Embryonic facial prominence (tissue), 1 donor: ENCODE data around the gene TEX19.

Experiments used
- DNase-seq: peaks from one replicate; pipeline ENCODE4 v3.0.0-alpha.2; 2016; ENCODE audit errors: extremely low spot score

The TEX19 gene, protein sequence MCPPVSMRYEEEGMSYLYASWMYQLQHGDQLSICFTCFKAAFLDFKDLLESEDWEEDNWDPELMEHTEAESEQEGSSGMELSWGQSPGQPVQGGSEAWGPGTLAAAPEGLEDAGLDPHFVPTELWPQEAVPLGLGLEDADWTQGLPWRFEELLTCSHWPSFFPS

GRCh38 chr17:82358465-82359350 lies at the start of gene TEX19:
Gene TEX19 (plus strand): TSS chr17:82359247. CDS start chr17:82362151, 2,904 bp downstream.
- DNase-seq, result no peak

- DNase-seq, result no peak
Measured at GRCh38 chr17:82309656-82310570, 49.1 kb upstream of the TEX19 start.

- no peak for DNase-seq
Measured at GRCh38 chr17:82310877-82311276, 48.2 kb upstream of the TEX19 start.

- no peak for DNase-seq
Measured at GRCh38 chr17:82311971-82312370, 47.1 kb upstream of the TEX19 start.

GRCh38 chr17:82313195-82314011 lies 45.6 kb upstream of the TEX19 start:
- no peak for DNase-seq

- no peak for DNase-seq
Measured at GRCh38 chr17:82314012-82314726, 44.9 kb upstream of the TEX19 start.

DNA sequence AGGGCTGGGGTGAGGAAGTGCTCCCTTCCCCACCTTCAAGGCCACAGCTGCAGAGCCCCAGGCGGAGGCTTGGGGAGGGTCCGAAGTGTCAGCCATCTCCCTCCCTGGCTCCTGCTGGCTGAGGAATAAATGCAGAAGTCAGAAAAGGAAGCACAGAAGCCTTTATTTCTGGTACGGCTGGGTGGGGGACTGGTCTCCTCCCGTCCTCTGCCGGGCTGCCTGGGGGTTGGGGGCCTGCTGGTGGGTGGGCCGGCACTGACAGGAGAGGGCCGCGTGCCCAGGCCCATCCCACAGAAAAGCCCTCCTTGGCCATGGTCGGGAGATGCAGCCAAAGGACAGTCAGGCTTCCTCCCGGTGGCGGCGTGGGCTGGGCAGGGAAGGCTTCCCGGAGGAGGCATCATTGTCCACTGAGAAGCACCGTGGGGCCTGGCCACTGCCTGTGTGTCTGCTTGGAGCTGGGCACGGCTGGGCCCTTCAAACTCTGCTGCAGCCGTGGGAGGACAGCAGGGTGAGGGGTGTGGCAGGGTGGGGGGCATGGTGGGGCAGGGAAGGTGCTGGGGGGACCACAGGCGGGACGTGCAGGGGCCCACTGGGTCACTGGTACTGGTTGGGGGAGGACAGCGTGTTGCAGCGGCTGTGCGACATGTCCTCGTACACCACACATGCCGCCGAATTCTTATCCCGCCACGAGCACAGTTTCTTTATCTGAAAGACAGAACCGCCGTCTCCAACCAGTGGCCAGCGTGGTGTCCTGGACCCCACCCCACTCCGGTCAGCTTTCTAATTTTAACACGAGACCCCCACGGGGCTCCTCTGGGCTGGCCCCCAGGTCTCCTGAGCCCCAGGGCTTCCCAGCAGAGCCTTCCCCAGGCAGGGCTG lies 44.1 kb upstream of the TEX19 start:
- no peak for DNase-seq

- DNase-seq, result no peak
Measured at GRCh38 chr17:82315703-82316358, 43.2 kb upstream of the TEX19 start.

DNA sequence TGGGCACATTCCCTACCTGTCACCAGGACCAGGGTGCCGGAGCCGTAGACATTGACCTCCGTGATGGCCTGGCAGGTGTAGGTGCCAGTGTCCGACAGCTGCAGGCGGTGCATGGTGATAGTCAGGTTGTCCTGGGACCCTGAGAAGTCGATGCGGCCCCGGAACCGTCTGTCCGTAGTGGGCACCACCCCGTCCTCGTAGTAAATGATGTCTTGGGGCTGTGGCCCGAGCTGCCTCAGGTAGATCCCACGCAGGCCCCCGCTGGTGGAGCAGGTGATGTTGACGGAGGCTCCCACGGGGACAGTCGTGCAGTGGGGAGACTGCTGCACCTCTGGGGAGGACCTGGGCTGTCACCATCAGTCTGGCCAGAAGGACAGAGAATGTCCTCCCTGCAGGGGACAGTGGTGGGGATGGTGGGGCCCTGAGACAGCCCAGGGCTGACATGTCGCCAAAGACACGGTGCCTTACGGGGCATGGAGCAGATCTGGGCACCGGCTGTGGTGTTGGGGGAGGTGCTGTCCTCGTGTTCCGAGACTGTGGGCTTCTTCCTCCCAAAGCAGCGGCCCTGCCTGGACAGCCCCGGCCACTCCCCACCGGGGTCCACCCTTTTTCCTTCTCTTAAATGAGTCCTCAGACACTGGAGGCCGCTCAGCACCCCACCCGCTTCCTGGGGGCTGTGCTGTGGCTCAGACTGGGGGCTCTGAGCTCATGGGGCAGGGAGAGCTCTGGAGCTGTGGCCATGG lies 42.2 kb upstream of the TEX19 start:
- no peak for DNase-seq

GRCh38 chr17:82317394-82318168 lies 41.5 kb upstream of the TEX19 start, which contains the start of gene CD7:
Gene CD7 (minus strand): TSS chr17:82317608. CDS start chr17:82317495, 113 bp downstream.
- DNase-seq, result no peak

- DNase-seq, result no peak
Measured at GRCh38 chr17:82318169-82318498, 40.9 kb upstream of the TEX19 start.

DNA sequence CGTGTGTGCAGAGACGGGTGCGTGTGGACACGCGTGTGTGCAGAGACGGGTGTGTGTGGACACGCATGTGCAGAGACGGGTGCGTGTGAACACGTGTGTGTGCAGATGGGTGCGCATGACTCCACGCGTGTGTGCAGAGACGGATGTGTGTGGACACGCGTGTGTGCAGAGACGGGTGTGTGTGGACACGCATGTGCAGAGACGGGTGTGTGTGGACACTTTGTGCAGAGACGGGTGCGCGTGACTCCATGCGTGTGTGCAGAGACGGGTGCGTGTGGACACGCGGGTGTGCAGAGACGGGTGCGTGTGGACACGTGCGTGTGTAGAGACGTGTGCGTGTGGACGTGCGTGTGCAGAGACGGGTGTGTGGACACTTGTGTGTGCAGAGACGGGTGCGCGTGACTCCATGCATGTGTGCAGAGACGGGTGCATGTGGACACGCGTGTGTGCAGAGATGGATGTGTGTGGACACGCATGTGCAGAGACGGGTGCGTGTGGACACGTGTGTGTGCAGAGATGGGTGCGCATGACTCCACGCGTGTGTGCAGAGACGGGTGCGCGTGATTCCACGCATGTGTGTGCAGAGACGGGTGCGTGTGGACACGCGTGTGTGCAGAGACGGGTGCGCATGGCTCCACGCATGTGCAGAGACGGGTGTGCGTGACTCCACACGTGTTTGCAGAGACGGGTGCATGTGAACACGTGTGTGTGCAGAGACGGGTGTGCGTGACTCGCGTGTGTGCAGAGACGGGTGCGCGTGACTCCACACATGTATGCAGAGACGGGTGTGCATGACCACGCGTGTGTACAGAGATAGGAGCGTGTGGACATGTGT lies 40.1 kb upstream of the TEX19 start:
- no peak for DNase-seq

- no peak for DNase-seq
Measured at GRCh38 chr17:82319619-82320062, 39.4 kb upstream of the TEX19 start.

GRCh38 chr17:82320140-82320840 lies 38.8 kb upstream of the TEX19 start:
- DNase-seq, result no peak

- DNase-seq, result no peak
Measured at GRCh38 chr17:82320956-82321927, 37.8 kb upstream of the TEX19 start.
